HG03039 (cell line): ENCODE measurements around the gene WWP2.
"Not testable (repeated sequence)": the region's sequence is repeated elsewhere in the genome, so short reads cannot be mapped to it uniquely, and the experiment has no call there.

Experiments
- ATAC-seq: cut with Tn5 transposase; IDR thresholded peaks from one replicate; pipeline ENCODE4 v1.9.1; 2021; ENCODE audit warnings: mild to moderate bottlenecking, moderate library complexity; ENCODE audit not compliant: unreplicated experiment

The WWP2 gene

DNA sequence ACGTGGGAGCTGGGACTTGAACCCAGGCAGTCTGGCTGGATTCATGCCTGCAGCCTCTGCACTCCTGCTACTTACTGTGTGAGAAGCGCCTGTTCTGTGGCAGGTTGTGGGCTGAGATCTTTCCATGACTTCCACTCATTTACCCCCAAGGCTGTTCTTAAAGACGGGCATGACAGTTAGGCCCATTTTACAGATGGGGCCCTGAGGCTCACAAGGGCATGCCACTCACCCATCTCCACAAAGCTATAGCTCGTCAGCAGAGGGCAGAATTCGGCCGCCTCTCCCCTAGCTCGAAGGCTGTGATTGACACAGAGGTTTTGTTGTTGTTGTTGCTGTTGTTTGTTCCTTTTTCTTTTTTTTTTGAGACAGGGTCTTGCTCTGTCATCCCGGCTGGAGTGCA lies 210.8 kb downstream of the WWP2 start:
- ATAC-seq = not testable (repeated sequence)

DNA sequence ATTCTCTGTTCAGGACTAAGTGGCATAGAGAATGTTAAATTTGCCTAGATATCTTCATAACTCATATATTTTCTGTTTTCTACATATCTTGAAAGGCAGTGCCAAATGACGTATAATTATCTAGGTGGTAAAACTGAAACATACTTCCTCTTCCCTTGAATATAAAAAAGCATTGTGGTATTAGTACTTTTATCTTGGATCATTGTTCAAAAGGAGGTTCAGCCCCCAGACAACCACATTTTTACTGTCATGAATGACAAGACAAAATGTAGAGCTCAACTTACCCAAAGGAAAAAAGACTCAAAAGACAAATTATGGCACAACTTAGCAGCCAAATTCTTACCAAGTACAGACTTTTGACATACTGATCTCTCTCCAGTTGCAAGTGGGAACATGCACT lies 223.1 kb downstream of the WWP2 start:
- not testable (repeated sequence) for ATAC-seq
